ENCODE measurements around the gene MAP3K8. TPM values are rescaled to one million over a fixed set of nuclear protein-coding genes. Genes with fewer than 3 reads are reported as not detected.
"Not testable (repeated sequence)": the region's sequence is repeated elsewhere in the genome, so short reads cannot be mapped to it uniquely, and the experiment has no call there.

The MAP3K8 gene
- total and polyA plus RNA-seq, 10 of the 15 experiments (the other 5 are each of a cell fraction or from before 2014, with no cell fraction given), result 25.5 to 115 (median 40.2) TPM

GRCh38 chr10:30422981-30423654 lies 10.9 kb upstream of the MAP3K8 start:
- ChIA-PET SMC1A (ENCODE audit: uncharacterized antibody, unreplicated experiment) (interaction anchor here (0.9 to 14.7 kb wide), 5 partner anchors 9 to 113 kb away, joined by 3 to 262 read pairs (median 4); partner anchors contain the start of gene MAP3K8), POLR2A (interaction anchor here (3.4 kb wide), 1 partner anchor 10 kb away, joined by 20 read pairs; the partner anchor contains the start of gene MAP3K8), RAD21 (ENCODE audit: unreplicated experiment) (interaction anchor here (12.1 to 14.3 kb wide), 2 partner anchors 9 to 108 kb away, joined by 198 to 255 read pairs; partner anchors contain the start of gene MAP3K8), CTCF (interaction anchor here (1.0 to 13.8 kb wide), 2 partner anchors 106 to 168 kb away, joined by 6 to 217 read pairs; no protein-coding TSS in a partner anchor)
- ATAC-seq (no peak), DNase-seq (ENCODE audit: low read depth, low spot score) (no peak), FAIRE-seq (no peak)
- no TSS peak for BruUV-seq (replicated peaks)
- H3K4me1 ChIP-seq (ENCODE audit: control insufficient read depth, insufficient read depth, low read length), result peaks cover 61% of the 10 kb centered on the region
- H3K27ac ChIP-seq (ENCODE audit: control insufficient read depth, insufficient read depth), result no peak overlapping the region; the same call in none of the 2 replicates
- H2AFZ ChIP-seq (ENCODE audit: control insufficient read depth, low read depth, low read length), result peak overlapping the region; percentile 60
- H3K36me3 ChIP-seq (ENCODE audit: control insufficient read depth in 2 of 2, insufficient read depth in 2 of 2, low read length in 1 of 2), result no peaks in the 10 kb centered on the region
- intact Hi-C loops (cut with micrococcal nuclease; ENCODE audit: unreplicated experiment) (no loop called here), in situ Hi-C loops (cut with MboI) (no loop called here)
- H4K20me1 ChIP-seq (ENCODE audit: control insufficient read depth, insufficient read depth), result no peaks in the 10 kb centered on the region
- peak overlapping the region; percentile 34; the same call in 1 of the 2 replicates for H3K4me2 ChIP-seq (ENCODE audit: control insufficient read depth, insufficient read depth)
- H3K4me3 ChIP-seq, result no peak overlapping the region; the same call in 1 of the 2 replicates
- TF ChIP-seq BACH1 (IDR thresholded peaks at IDR 0.05; ENCODE audit: borderline replicate concordance) (no peak), TCF3 (IDR thresholded peaks at IDR 0.05; ENCODE audit: borderline replicate concordance, insufficient read depth, low read depth, low read length) (no peak), ETV6 (conservative IDR thresholded peaks at IDR 0.05 in 1 of 2, IDR thresholded peaks at IDR 0.05 in 1 of 2; ENCODE audit: borderline replicate concordance in 1 of 2, low read depth in 1 of 2) (no peak), CBX5 (IDR thresholded peaks at IDR 0.05; ENCODE audit: low read depth) (no peak), NFXL1 (IDR thresholded peaks at IDR 0.05; ENCODE audit: borderline replicate concordance) (no peak), ZNF274 (IDR thresholded peaks at IDR 0.05; ENCODE audit: insufficient read depth, insufficient read length) (no peak), NFYA (IDR thresholded peaks at IDR 0.05; ENCODE audit: borderline replicate concordance, low read depth, low read length) (no peak), FOS (IDR thresholded peaks at IDR 0.05; ENCODE audit: borderline replicate concordance, extremely low read depth, insufficient read length) (no peak), EED (IDR thresholded peaks at IDR 0.05; ENCODE audit: low read depth) (peak; percentile 24; the same call in 1 of the 2 replicates), IRF4 (IDR thresholded peaks at IDR 0.05; ENCODE audit: low read depth, low read length) (0 out of 2 replicates have a peak, but pooled peaks have one; percentile 28), KLF5 (IDR thresholded peaks at IDR 0.05; ENCODE audit: partially characterized antibody) (no peak), SRF (IDR thresholded peaks at IDR 0.05; ENCODE audit: low read depth in 2 of 2, low read length in 2 of 2) (no peak), SREBF2 (IDR thresholded peaks at IDR 0.05; ENCODE audit: low read length) (no peak)
- H3K27me3 ChIP-seq (replicated peaks in 1 of 2; ENCODE audit: control insufficient read depth in 2 of 2, insufficient read depth in 2 of 2, low read length in 1 of 2), result no peaks in the 10 kb centered on the region
- H3K79me2 ChIP-seq (ENCODE audit: control insufficient read depth, insufficient read depth, low read length), result no peaks in the 10 kb centered on the region
- H3K9me3 ChIP-seq (replicated peaks; ENCODE audit: control insufficient read depth, insufficient read depth, low read length), result no peaks in the 10 kb centered on the region
- no peak overlapping the region for H3K9ac ChIP-seq (ENCODE audit: control insufficient read depth, insufficient read depth, low read length)
- WGBS (ENCODE audit: insufficient coverage, insufficient replicate concordance, low lambda C conversion rate, missing lambda C conversion rate), result 52% methylated on average over 8 of the region's 8 CpGs

- RAD21 ChIA-PET (ENCODE audit: unreplicated experiment), result interaction anchor here (12.1 to 14.3 kb wide), 2 partner anchors 9 to 107 kb away, joined by 198 to 255 read pairs; partner anchors contain the start of gene MAP3K8
- H3K9ac ChIP-seq (ENCODE audit: control insufficient read depth, insufficient read depth, low read length); H3K4me3 ChIP-seq; ATAC-seq; intact Hi-C loops (cut with micrococcal nuclease; ENCODE audit: unreplicated experiment); DNase-seq (ENCODE audit: low read depth, low spot score); H4K20me1 ChIP-seq (ENCODE audit: control insufficient read depth, insufficient read depth); FAIRE-seq; in situ Hi-C loops (cut with MboI); H3K36me3 ChIP-seq (ENCODE audit: control insufficient read depth in 2 of 2, insufficient read depth in 2 of 2, low read length in 1 of 2); BruUV-seq (replicated peaks); H3K79me2 ChIP-seq (ENCODE audit: control insufficient read depth, insufficient read depth, low read length); H3K27ac ChIP-seq (ENCODE audit: control insufficient read depth, insufficient read depth); H3K27me3 ChIP-seq (replicated peaks in 1 of 2; ENCODE audit: control insufficient read depth in 2 of 2, insufficient read depth in 2 of 2, low read length in 1 of 2); H3K9me3 ChIP-seq (replicated peaks; ENCODE audit: control insufficient read depth, insufficient read depth, low read length): not testable (repeated sequence)
- SMC1A ChIA-PET (ENCODE audit: uncharacterized antibody, unreplicated experiment), result interaction anchor here (9.7 to 14.7 kb wide), 2 partner anchors 9 to 106 kb away, joined by 236 to 262 read pairs; partner anchors contain the start of gene MAP3K8
- 26% methylated on average over 6 of the region's 6 CpGs for WGBS (ENCODE audit: insufficient coverage, insufficient replicate concordance, low lambda C conversion rate, missing lambda C conversion rate)
- peak overlapping the region; percentile 60 for H2AFZ ChIP-seq (ENCODE audit: control insufficient read depth, low read depth, low read length)
- POLR2A ChIA-PET, result interaction anchor here (3.4 kb wide), 1 partner anchor 10 kb away, joined by 20 read pairs; the partner anchor contains the start of gene MAP3K8
- CTCF ChIA-PET, result interaction anchor here (13.8 kb wide), 1 partner anchor 106 kb away, joined by 217 read pairs; no protein-coding TSS in a partner anchor
- H3K4me2 ChIP-seq (ENCODE audit: control insufficient read depth, insufficient read depth), result peak overlapping the region; percentile 34; the same call in 1 of the 2 replicates
- peaks cover 63% of the 10 kb centered on the region for H3K4me1 ChIP-seq (ENCODE audit: control insufficient read depth, insufficient read depth, low read length)
These were observed 10.2 kb upstream of the MAP3K8 start for GRCh38 chr10:30423655-30424275.
